Loucy (cell line): Measurements from ENCODE around the gene PLEKHG7.

ENCODE experiments used
- H2AFZ ChIP-seq: fragments of 200-600 bp; sonication (generic); 2 replicates; pipeline ENCODE4 v1.6.0; 2016; ENCODE audit warnings: antibody characterized with exemption, mild to moderate bottlenecking, low read length, moderate library complexity
- H3F3A ChIP-seq: fragments of 200-600 bp; 2 replicates; pipeline ENCODE4 v1.6.0; 2016; ENCODE audit warnings: antibody characterized with exemption, low read depth, mild to moderate bottlenecking
- H3K27me3 ChIP-seq: fragments of 200-600 bp; sonication (generic); 2 replicates; pipeline ENCODE4 v1.6.1; 2014; ENCODE audit warnings: low read length, mild to moderate bottlenecking; ENCODE audit not compliant: insufficient read depth, poor library complexity, severe bottlenecking
- H3K36me3 ChIP-seq: fragments of 200-600 bp; sonication (generic); 2 replicates; pipeline ENCODE4 v1.6.1; 2016; ENCODE audit warnings: low read length; ENCODE audit not compliant: insufficient read depth
- H3K4me1 ChIP-seq: fragments of 200-600 bp; sonication (generic); 2 replicates; pipeline ENCODE4 v1.5.1; 2014; ENCODE audit warnings: low read length, mild to moderate bottlenecking; ENCODE audit not compliant: insufficient read depth, poor library complexity, severe bottlenecking
- H3K4me2 ChIP-seq: fragments of 200-600 bp; sonication (generic); 2 replicates; pipeline ENCODE4 v1.6.0; 2014; ENCODE audit warnings: antibody characterized with exemption, low read length, low read depth, mild to moderate bottlenecking; ENCODE audit not compliant: poor library complexity, severe bottlenecking
- H3K4me3 ChIP-seq: fragments of 200-600 bp; sonication (generic); 2 replicates; pipeline ENCODE4 v1.5.1; 2014; ENCODE audit warnings: low read length, mild to moderate bottlenecking, mixed read lengths; ENCODE audit not compliant: poor library complexity, severe bottlenecking
- H3K79me2 ChIP-seq: fragments of 200-600 bp; sonication (generic); 2 replicates; pipeline ENCODE4 v1.6.1; 2014; ENCODE audit warnings: low read length; ENCODE audit not compliant: insufficient read depth
- H3K9ac ChIP-seq: fragments of 200-600 bp; sonication (generic); 2 replicates; pipeline ENCODE4 v1.6.0; 2014; ENCODE audit warnings: mild to moderate bottlenecking, low read depth, low read length, moderate library complexity; ENCODE audit not compliant: poor library complexity, severe bottlenecking
- H3K9me2 ChIP-seq: fragments of 200-600 bp; sonication (generic); replicated peaks from 2 replicates; pipeline ENCODE4 v1.6.1; 2016; ENCODE audit warnings: low read depth, low read length, mixed read lengths
- H3K9me3 ChIP-seq: fragments of 200-600 bp; sonication (generic); 2 replicates; pipeline ENCODE4 v1.6.1; 2014; ENCODE audit warnings: mild to moderate bottlenecking, antibody characterized with exemption, low read length, low read depth; ENCODE audit not compliant: insufficient read depth
- H4K20me1 ChIP-seq: fragments of 200-600 bp; sonication (generic); 2 replicates; pipeline ENCODE4 v1.6.0; 2014; ENCODE audit warnings: antibody characterized with exemption, low read length, mild to moderate bottlenecking; ENCODE audit not compliant: insufficient read depth, poor library complexity, severe bottlenecking
- EZH2phosphoT487 ChIP-seq: fragments of 200-600 bp; IDR thresholded peaks from 2 replicates; pipeline ENCODE4 v1.6.1; 2018; ENCODE audit warnings: antibody characterized with exemption, mild to moderate bottlenecking, moderate library complexity, borderline replicate concordance
- TF ChIP-seq, protein P1 (sequence below): fragments of 200-600 bp; sonication (generic); conservative IDR thresholded peaks from 2 replicates; pipeline ENCODE4 v1.5.1; 2014; ENCODE audit warnings: mild to moderate bottlenecking, antibody characterized with exemption, low read length

PLEKHG7 gene

GRCh38 chr12:92732716-92733115, 29.9 kb downstream of the PLEKHG7 start:
- H3K36me3 ChIP-seq = no peaks in the 10 kb centered on the region
- no peaks in the 10 kb centered on the region for H3F3A ChIP-seq
- no peaks in the 10 kb centered on the region for H3K9me2 ChIP-seq
- no peak overlapping the region for H2AFZ ChIP-seq
- H3K27me3 ChIP-seq = no peaks in the 10 kb centered on the region
- no peak overlapping the region for H3K4me2 ChIP-seq
- H3K4me1 ChIP-seq = no peaks in the 10 kb centered on the region
- H3K4me3 ChIP-seq = no peak overlapping the region
- no peak overlapping the region for H3K9ac ChIP-seq
- TF ChIP-seq, protein P1, sequence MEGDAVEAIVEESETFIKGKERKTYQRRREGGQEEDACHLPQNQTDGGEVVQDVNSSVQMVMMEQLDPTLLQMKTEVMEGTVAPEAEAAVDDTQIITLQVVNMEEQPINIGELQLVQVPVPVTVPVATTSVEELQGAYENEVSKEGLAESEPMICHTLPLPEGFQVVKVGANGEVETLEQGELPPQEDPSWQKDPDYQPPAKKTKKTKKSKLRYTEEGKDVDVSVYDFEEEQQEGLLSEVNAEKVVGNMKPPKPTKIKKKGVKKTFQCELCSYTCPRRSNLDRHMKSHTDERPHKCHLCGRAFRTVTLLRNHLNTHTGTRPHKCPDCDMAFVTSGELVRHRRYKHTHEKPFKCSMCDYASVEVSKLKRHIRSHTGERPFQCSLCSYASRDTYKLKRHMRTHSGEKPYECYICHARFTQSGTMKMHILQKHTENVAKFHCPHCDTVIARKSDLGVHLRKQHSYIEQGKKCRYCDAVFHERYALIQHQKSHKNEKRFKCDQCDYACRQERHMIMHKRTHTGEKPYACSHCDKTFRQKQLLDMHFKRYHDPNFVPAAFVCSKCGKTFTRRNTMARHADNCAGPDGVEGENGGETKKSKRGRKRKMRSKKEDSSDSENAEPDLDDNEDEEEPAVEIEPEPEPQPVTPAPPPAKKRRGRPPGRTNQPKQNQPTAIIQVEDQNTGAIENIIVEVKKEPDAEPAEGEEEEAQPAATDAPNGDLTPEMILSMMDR = no peak
- TF ChIP-seq EZH2phosphoT487 = no peak
- no peaks in the 10 kb centered on the region for H3K79me2 ChIP-seq
- H4K20me1 ChIP-seq = no peaks in the 10 kb centered on the region
- no peaks in the 10 kb centered on the region for H3K9me3 ChIP-seq

GRCh38 chr12:92733181-92733580, 30.4 kb downstream of the PLEKHG7 start:
- Histone ChIP-seq H3K4me3 (no peak overlapping the region), H3F3A (no peaks in the 10 kb centered on the region), H3K79me2 (no peaks in the 10 kb centered on the region), H3K9me2 (no peaks in the 10 kb centered on the region), H4K20me1 (no peaks in the 10 kb centered on the region), H3K9me3 (no peaks in the 10 kb centered on the region), H3K36me3 (no peaks in the 10 kb centered on the region), H2AFZ (no peak overlapping the region), H3K4me2 (no peak overlapping the region), H3K4me1 (no peaks in the 10 kb centered on the region), H3K27me3 (no peaks in the 10 kb centered on the region), H3K9ac (no peak overlapping the region)
- TF ChIP-seq EZH2phosphoT487 = no peak
- TF ChIP-seq, protein P1 = no peak

- no peaks in the 10 kb centered on the region for H3K4me1 ChIP-seq
- no peaks in the 10 kb centered on the region for H3K9me2 ChIP-seq
- no peak overlapping the region for H3K4me3 ChIP-seq
- H3K27me3 ChIP-seq = no peaks in the 10 kb centered on the region
- no peaks in the 10 kb centered on the region for H3K9me3 ChIP-seq
- no peaks in the 10 kb centered on the region for H3K36me3 ChIP-seq
- TF ChIP-seq EZH2phosphoT487 = no peak
- TF ChIP-seq, protein P1 = no peak
- H4K20me1 ChIP-seq = no peaks in the 10 kb centered on the region
- H3F3A ChIP-seq = no peaks in the 10 kb centered on the region
- H3K4me2 ChIP-seq = no peak overlapping the region
- H3K9ac ChIP-seq = no peak overlapping the region
- no peaks in the 10 kb centered on the region for H3K79me2 ChIP-seq
- no peak overlapping the region for H2AFZ ChIP-seq
These were observed 30.9 kb downstream of the PLEKHG7 start for GRCh38 chr12:92733661-92734060.
